Esophagus muscularis mucosa (tissue), 4 donors: ENCODE data around the gene BTBD9. TPM values are rescaled to one million over a fixed set of nuclear protein-coding genes. Genes with fewer than 3 reads are reported as not detected.

Experiments used
- DNase-seq: peaks from one replicate; pipeline ENCODE4 v3.0.0-alpha.2; 2017; ENCODE audit errors: extremely low spot score
- H3K27ac ChIP-seq, 4 donors: fragments of 200-600 bp; sonication (generic); replicated peaks in 1 of 4; 1 replicate in 3 of 4; 2 replicates in 1 of 4; pipeline ENCODE4 v1.5.1; 2016 to 2019; ENCODE audit warnings: mild to moderate bottlenecking in 1 of 4
- H3K27me3 ChIP-seq, 4 donors: fragments of 200-600 bp; sonication (generic); one replicate each; pipeline versions ENCODE4 v1.5.1 to v1.6.0; 2016 to 2019
- H3K36me3 ChIP-seq, 4 donors: fragments of 200-600 bp; sonication (generic); one replicate each; pipeline ENCODE4 v1.5.1; 2016 to 2019
- H3K4me1 ChIP-seq, 4 donors: fragments of 200-600 bp; sonication (generic); one replicate each; pipeline ENCODE4 v1.5.1; 2016 to 2019
- H3K4me3 ChIP-seq, 4 donors: fragments of 200-600 bp; sonication (generic); 1 replicate in 2 of 4; 2 replicates in 2 of 4; pipeline ENCODE4 v1.5.1; 2016 to 2019; ENCODE audit warnings: mild to moderate bottlenecking in 4 of 4, moderate library complexity in 1 of 4
- H3K9me3 ChIP-seq, 4 donors: fragments of 200-600 bp; sonication (generic); 1 replicate in 3 of 4; 2 replicates in 1 of 4; pipeline ENCODE4 v1.5.1; 2016 to 2019
- CTCF ChIP-seq, 3 experiments: fragments of 200-600 bp in 2 of 3; fragments of 450-650 bp in 1 of 3; sonication (generic) in 2 of 3; IDR thresholded peaks; one replicate each; pipeline ENCODE4 v1.5.1; 2017 to 2019; ENCODE audit warnings: antibody characterized with exemption in 3 of 3, mild to moderate bottlenecking in 2 of 3, moderate library complexity in 1 of 3
- EP300 ChIP-seq: sonication (generic); formaldehyde crosslinking; IDR thresholded peaks from one replicate; pipeline ENCODE4 v1.6.1; 2017; ENCODE audit warnings: antibody characterized with exemption
- POLR2A ChIP-seq: fragments of 450-650 bp; IDR thresholded peaks from one replicate; pipeline ENCODE4 v1.6.1; 2017; ENCODE audit warnings: antibody characterized with exemption, moderate library complexity, mild to moderate bottlenecking, low read depth
- POLR2AphosphoS5 ChIP-seq, 2 donors: sonication (generic); formaldehyde crosslinking; IDR thresholded peaks; one replicate each; pipeline ENCODE4 v1.6.1; 2017; ENCODE audit warnings: antibody characterized with exemption in 2 of 2
- WGBS: methylation state at CpG from one replicate; pipeline ENCODE4 v1.1.5; 2018; 5-methylcytosine and 5-hydroxymethylcytosine counted together
- intact Hi-C: fragments of 100-400 bp; cut with DNase I; formaldehyde crosslinking; loops from one replicate; pipeline ENCODE4 v1.15.1; 2023
- total RNA-seq, 4 donors: library from RNA; depleted of rRNA; stranded (reverse); fragments of >200 nt; gene quantifications; one replicate each; pipeline versions ENCODE4 v1.1.0 to v1.2.1, GENCODE V29; 2016

Gene BTBD9
- total RNA-seq, 4 donors from 2014 or later = 9.4 to 14.1 (median 11.2) TPM

DNA sequence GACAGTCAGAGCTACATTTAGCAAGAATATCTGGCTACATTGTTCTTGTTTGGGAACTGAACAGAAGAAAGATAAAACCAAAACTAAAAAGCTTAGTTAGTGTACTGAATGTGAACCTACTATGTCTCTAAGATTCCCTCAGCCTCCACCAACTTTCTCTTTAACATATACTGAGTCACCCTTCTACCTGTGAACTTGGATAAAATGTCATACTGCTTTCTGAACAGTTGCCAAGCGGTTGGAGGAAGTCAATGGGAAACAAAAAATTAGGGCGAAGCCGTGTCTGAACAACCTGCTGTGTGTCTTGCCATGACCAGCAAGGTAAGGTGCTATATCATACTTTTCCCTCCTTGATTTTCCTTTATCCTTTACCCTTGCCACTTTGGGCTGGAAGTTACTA is 243.5 kb downstream of the BTBD9 start:
- 91% methylated on average over 3 of the region's 3 CpGs for WGBS
- intact Hi-C loops = no loop called here
- no peak for DNase-seq
- H3K4me1 ChIP-seq = peaks cover 0 to 12% (median 0%) of the 10 kb centered on the region in 4 donors
- no peaks in the 10 kb centered on the region for H3K27me3 ChIP-seq
- H3K9me3 ChIP-seq = no peaks in the 10 kb centered on the region
- H3K27ac ChIP-seq = no peak overlapping the region
- no peak overlapping the region for H3K4me3 ChIP-seq
- H3K36me3 ChIP-seq = no peaks in the 10 kb centered on the region
- TF ChIP-seq CTCF (IDR thresholded peaks at IDR 0.05) (no peak), EP300 (no peak), POLR2AphosphoS5 (IDR thresholded peaks at IDR 0.05) (no peak), POLR2A (no peak)

- Histone ChIP-seq H3K9me3 (no peaks in the 10 kb centered on the region), H3K27me3 (no peaks in the 10 kb centered on the region), H3K27ac (no peak overlapping the region), H3K4me1 (peaks cover 0 to 12% (median 0%) of the 10 kb centered on the region in 4 donors), H3K4me3 (no peak overlapping the region), H3K36me3 (no peaks in the 10 kb centered on the region)
- WGBS = 77% methylated on average over 1 of the region's 1 CpG
- no peak for DNase-seq
- TF ChIP-seq CTCF (IDR thresholded peaks at IDR 0.05) (no peak), POLR2A (no peak), POLR2AphosphoS5 (IDR thresholded peaks at IDR 0.05) (no peak), EP300 (no peak)
- intact Hi-C loops = no loop called here
Measured at GRCh38 chr6:38393986-38394385, 245.7 kb downstream of the BTBD9 start.

DNA sequence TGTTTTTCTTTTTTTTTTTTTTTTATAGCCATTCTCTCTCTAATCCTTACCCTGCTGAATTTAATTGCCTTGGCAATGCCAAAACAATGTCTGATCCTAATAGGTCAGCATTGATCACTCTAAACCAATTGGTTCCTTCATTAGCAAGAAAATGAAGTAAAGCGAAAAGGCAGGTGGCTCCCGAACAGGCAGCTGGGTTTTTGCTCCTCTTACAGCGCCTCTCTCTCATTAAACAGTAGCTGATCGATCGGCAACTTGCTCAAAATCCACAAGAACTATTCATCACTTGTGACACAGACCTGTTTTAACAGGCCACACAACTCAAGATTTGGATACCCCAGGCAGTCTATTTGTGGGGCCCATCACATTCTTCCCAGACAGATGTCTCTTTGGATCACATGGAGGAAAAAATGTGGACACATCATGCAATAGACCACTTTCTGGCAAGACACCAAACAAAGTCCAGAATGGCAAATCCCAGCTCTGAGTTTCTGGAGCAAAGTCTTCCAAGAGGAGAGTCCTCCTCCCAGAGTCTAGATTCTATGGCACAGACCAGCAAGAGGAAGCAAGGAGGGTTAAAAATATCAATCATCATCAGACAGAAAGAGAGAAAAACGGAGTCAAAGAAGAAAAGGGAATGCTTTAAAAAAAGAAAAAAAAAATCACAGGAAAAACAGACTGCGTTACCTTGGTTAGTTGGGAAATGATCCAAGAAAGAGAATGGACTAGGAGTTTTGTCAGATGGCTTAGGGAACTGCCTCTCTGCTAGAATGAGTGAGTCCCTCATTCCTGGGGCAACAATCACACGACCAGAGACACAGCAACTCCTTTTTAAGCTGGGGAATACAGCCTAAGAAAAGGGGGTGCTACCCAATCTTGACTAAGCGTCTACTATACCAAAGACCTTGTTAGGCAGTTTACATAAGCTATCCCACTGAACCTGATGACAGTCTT is 247.8 kb downstream of the BTBD9 start:
- Histone ChIP-seq H3K9me3 (no peaks in the 10 kb centered on the region), H3K4me3 (no peak overlapping the region), H3K27me3 (no peaks in the 10 kb centered on the region), H3K27ac (no peak overlapping the region), H3K4me1 (peaks cover 0 to 12% (median 0%) of the 10 kb centered on the region in 4 donors), H3K36me3 (no peaks in the 10 kb centered on the region)
- TF ChIP-seq POLR2A (no peak), POLR2AphosphoS5 (IDR thresholded peaks at IDR 0.05) (no peak), EP300 (no peak), CTCF (IDR thresholded peaks at IDR 0.05) (no peak)
- WGBS = 84% methylated on average over 9 of the region's 9 CpGs
- no peak for DNase-seq
- intact Hi-C loops = no loop called here

- Histone ChIP-seq H3K9me3 (no peaks in the 10 kb centered on the region), H3K36me3 (no peaks in the 10 kb centered on the region), H3K4me1 (peaks cover 0 to 12% (median 0%) of the 10 kb centered on the region in 4 donors), H3K4me3 (no peak overlapping the region), H3K27me3 (no peaks in the 10 kb centered on the region), H3K27ac (no peak overlapping the region)
- TF ChIP-seq EP300 (no peak), POLR2AphosphoS5 (IDR thresholded peaks at IDR 0.05) (no peak), CTCF (IDR thresholded peaks at IDR 0.05) (no peak), POLR2A (no peak)
- intact Hi-C loops = no loop called here
- DNase-seq = no peak
Measured at GRCh38 chr6:38391206-38391605, 248.5 kb downstream of the BTBD9 start.
